Measurements from ENCODE around the gene BCR.
A peak's percentile ranks its signal among the peaks of the same experiment; 100 is the strongest.
"Not testable (repeated sequence)": the region's sequence is repeated elsewhere in the genome, so short reads cannot be mapped to it uniquely, and the experiment has no call there.

DNA sequence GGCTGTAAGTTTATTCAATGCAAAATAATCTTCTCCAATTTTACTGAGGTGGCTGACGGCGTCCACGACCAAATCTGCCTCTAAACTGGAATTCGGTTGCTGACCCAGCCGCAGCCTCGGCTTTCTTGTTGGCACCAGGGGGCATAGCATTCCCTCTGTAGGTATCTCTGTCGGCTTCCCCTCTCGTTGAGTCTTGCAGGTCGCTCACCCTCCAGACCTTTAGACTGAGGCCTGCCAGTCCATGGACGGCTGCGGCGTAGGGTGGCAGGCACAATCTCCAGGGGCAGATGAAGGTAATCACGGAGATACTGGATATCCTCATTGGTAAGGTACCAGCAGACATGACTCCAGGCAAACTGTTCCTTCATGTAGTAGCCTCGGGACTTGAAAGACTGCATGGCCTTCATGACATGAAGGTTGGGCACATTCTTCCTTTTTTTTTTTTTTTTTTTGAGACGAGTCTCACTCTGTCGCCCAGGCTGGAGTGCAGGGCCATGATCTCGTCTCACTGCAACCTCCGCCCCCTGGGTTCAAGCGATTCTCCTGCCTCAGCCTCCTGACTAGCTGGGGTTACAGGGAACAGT is 142.3 kb downstream of the BCR start:
- not testable (repeated sequence) for TF ChIP-seq ZNF33A (CRISPR knock-in tag; IDR thresholded peaks at IDR 0.05; ENCODE audit: borderline replicate concordance); KDM2A (CRISPR knock-in tag; IDR thresholded peaks at IDR 0.05; ENCODE audit: borderline replicate concordance, low read depth); NFYB (CRISPR knock-in tag; IDR thresholded peaks at IDR 0.05); TMF1 (CRISPR knock-in tag; IDR thresholded peaks at IDR 0.05; ENCODE audit: low read depth)
- TF ChIP-seq CTCF (CRISPR knock-in tag; IDR thresholded peaks at IDR 0.05), result peak; percentile 55
